Measurements from ENCODE around the gene LGALS3BP.

Gene LGALS3BP

DNA sequence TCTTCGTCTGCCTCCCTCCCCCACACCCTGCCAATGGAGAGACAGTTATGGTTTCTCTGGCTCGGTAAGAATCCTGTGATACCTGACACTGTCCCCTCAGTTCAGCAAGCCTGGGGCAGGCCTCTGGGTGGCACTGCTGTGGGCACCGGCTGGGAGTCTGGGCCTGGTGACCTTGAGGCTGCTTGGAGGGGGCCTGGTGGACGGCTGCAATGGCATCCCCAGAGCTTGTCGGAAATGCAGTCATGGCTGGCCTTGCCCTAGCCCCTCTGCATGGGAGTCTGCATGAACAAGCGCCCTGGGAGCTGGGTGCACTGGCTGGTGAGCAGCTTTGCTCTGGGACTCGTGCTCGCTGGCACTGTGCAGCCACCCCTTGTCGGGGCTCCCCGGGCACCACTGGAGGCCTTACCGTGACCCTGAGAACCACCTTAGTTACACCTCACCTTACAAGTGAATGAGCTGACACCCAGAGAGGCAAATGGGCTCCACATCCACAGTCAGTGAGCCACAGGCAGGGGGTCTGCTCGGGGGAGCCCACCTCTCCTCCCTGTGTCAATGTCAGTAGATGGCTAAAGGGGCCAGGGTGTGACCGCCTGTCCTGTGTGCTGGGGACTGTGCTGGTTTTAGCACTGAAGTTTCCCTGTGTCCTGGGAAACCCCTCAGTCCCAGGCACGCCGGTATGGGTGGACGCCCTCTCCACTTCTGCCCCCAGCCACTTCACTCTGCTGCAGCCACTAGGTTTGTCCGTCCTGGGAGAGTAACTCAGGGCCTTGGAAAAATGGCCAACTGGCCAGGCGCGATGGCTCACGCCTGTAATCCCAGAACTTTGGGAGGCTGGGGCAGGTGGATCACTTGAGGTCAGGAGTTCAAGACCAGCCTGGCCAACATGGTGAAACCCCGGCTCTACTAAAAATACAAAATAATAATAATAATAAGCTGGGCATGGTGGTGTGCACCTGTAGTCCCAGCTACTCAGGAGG lies 1.4 kb downstream of the LGALS3BP start:
- Histone ChIP-seq H3K27ac (no peak overlapping the region), H3K36me3 (replicated peaks) (peaks cover 15% of the 10 kb centered on the region), H3K27me3 (replicated peaks) (no peaks in the 10 kb centered on the region), H3K4me3 (ENCODE audit: low read depth, low read length) (no peak overlapping the region)
- TF ChIP-seq, protein P1, sequence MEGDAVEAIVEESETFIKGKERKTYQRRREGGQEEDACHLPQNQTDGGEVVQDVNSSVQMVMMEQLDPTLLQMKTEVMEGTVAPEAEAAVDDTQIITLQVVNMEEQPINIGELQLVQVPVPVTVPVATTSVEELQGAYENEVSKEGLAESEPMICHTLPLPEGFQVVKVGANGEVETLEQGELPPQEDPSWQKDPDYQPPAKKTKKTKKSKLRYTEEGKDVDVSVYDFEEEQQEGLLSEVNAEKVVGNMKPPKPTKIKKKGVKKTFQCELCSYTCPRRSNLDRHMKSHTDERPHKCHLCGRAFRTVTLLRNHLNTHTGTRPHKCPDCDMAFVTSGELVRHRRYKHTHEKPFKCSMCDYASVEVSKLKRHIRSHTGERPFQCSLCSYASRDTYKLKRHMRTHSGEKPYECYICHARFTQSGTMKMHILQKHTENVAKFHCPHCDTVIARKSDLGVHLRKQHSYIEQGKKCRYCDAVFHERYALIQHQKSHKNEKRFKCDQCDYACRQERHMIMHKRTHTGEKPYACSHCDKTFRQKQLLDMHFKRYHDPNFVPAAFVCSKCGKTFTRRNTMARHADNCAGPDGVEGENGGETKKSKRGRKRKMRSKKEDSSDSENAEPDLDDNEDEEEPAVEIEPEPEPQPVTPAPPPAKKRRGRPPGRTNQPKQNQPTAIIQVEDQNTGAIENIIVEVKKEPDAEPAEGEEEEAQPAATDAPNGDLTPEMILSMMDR (IDR thresholded peaks at IDR 0.05; ENCODE audit: low read depth, low read length, missing control alignments), result no peak
- in situ Hi-C loops (cut with HindIII; ENCODE audit: low pct_ligation_motif_present, low sequenced_read_pairs), result no loop called here
- no peak for DNase-seq

DNA sequence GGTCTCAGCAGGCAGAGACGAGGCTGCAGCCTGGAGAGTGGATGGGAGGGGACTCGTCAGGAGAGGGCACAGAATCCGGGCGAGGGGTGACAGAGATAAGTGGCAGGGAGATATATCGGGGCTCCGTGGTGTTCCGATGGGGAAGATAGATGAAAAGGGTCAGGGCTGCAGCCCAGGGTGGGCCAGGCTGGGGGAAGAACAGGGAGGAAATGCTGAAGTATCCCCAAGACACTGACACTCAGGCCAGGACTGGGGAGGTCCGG lies 2.1 kb downstream of the LGALS3BP start:
- no peak for DNase-seq
- TF ChIP-seq, protein P1 (IDR thresholded peaks at IDR 0.05; ENCODE audit: low read depth, low read length, missing control alignments), result no peak
- Histone ChIP-seq H3K4me3 (ENCODE audit: low read depth, low read length) (no peak overlapping the region), H3K36me3 (replicated peaks) (peaks cover 15% of the 10 kb centered on the region), H3K27me3 (replicated peaks) (no peaks in the 10 kb centered on the region), H3K27ac (no peak overlapping the region)
- in situ Hi-C loops (cut with HindIII; ENCODE audit: low pct_ligation_motif_present, low sequenced_read_pairs), result no loop called here

DNA sequence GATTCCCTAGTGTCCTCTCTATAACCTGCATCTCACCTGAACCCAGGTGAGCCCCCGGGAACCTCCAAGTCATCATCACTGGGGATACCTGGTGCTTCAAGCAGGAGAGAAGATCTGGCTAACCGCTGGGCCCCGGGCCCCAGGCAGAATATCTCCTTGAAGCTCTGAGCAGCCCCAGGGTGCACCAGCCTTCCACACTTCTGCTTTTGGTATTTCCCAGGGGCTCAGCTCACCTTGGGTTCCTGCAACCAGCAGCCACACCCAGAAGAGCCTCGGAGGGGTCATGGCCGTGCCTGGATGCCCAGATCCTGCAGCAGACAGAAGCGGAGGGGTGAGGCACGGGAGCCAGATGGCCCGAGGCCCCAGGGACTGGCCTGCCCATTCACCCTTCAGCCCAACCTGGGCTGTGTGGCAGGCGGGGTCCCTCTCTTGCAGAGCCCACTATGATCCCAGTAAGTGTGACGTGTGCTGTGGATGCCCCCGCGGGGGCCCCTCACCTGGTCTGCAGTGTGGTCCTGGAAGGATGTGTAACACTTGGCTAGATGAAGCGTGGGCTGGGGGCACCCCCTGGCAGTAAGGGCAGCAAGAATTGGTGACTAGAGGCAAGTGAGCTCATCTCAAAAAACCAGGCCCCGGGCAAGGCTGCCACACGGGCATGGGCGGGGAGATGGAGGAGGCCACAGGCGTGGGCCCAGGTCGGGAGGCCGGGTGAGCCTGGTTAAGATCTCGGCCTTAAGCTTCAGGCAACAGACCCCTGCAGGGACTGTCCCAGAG lies 2.6 kb downstream of the LGALS3BP start:
- DNase-seq, result no peak
- H3K4me3 ChIP-seq (ENCODE audit: low read depth, low read length), result no peak overlapping the region
- TF ChIP-seq, protein P1 (IDR thresholded peaks at IDR 0.05; ENCODE audit: low read depth, low read length, missing control alignments), result no peak
- in situ Hi-C loops (cut with HindIII; ENCODE audit: low pct_ligation_motif_present, low sequenced_read_pairs), result no loop called here
- no peaks in the 10 kb centered on the region for H3K27me3 ChIP-seq (replicated peaks)
- H3K36me3 ChIP-seq (replicated peaks), result peaks cover 15% of the 10 kb centered on the region
- no peak overlapping the region for H3K27ac ChIP-seq

DNA sequence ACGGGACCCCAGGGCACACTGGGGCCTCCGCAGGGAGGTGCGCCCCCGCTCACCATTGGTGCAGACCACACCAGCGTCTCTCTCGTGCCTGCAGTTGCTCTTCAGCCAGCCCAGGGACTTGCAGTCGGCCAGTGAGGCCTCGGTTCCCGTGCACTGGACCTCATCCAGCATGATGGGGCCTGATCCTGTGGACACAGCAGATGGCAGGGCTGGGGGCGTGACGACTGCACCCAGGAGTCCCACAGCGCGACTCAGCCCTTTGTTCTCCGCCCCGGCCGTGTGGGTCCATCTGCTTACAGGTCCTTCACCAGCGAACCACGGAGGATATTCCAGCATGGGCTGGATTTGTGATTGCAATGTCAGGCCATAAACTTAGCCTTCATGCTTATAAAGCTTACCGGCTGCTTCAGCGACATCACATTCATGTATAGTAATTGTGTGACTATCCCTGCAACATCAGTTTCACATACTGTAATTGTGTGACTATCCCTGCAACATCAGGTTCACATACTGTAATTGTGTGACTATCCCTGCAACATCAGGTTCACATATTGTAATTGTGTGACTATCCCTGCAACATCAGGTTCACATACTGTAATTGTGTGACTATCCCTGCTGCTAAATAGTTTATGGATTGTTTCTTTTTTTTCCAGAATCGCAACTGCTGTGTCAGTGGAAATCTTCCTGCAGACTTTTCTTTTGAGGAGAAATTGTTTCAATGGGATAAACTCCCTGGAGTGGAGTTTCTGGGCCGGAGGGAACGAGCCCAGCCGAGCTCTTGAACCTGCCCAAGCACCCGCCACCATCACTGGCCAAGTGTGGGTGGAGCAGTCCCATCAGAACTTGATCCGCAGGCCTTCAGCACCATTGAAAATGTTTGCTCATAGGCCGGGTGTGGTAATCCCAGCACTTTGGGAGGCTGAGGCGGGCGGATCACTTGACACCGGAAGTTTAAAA lies 4.8 kb downstream of the LGALS3BP start:
- Histone ChIP-seq H3K27me3 (replicated peaks) (no peaks in the 10 kb centered on the region), H3K4me3 (ENCODE audit: low read depth, low read length) (no peak overlapping the region), H3K27ac (no peak overlapping the region), H3K36me3 (replicated peaks) (peaks cover 15% of the 10 kb centered on the region)
- DNase-seq, result peak; percentile 68
- in situ Hi-C loops (cut with HindIII; ENCODE audit: low pct_ligation_motif_present, low sequenced_read_pairs), result no loop called here
- TF ChIP-seq, protein P1 (IDR thresholded peaks at IDR 0.05; ENCODE audit: low read depth, low read length, missing control alignments), result no peak

DNA sequence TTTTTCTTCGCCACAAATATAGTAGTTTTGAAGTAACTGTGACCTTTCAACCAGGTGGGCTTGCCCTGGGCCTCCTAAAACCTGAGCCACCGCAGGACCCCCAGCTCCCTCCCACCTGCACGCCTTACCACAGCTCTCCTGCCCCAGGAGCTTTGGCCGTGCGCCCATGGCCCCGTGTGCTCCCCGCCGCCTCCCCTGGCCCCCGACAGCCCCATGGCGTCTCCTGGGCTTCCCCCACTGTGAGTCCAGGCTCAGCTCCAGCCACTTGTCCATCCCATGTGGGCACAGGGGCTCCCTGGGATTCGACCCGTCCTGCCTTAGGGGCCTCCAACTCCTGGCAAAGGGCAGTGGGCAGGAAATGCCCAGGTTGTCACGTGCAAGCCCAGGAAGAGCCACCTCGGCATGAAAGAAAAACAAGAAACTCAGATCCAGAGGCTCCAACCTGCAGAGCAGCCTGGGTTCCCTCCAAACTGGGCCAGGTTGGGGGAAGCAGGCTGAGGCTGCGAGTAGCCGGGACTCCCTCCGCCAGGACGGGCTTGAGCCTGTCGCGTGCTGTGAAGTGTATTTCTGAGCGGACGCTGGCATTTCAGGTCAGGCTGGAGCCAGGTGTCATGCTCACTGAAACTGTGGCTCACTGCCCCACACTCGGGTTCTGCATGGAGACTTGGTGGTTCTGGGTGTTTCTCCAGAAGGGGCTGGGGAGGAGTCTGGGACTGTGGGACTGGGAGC lies 5.8 kb downstream of the LGALS3BP start:
- Histone ChIP-seq H3K27me3 (replicated peaks) (no peaks in the 10 kb centered on the region), H3K4me3 (ENCODE audit: low read depth, low read length) (no peak overlapping the region), H3K36me3 (replicated peaks) (peaks cover 15% of the 10 kb centered on the region), H3K27ac (no peak overlapping the region)
- no peak for DNase-seq
- in situ Hi-C loops (cut with HindIII; ENCODE audit: low pct_ligation_motif_present, low sequenced_read_pairs), result no loop called here
- TF ChIP-seq, protein P1 (IDR thresholded peaks at IDR 0.05; ENCODE audit: low read depth, low read length, missing control alignments), result no peak
